HG03103 (cell line): ENCODE measurements around the gene CUX1.
"Not testable (repeated sequence)": the region's sequence is repeated elsewhere in the genome, so short reads cannot be mapped to it uniquely, and the experiment has no call there.

Experiments used
- ATAC-seq: cut with Tn5 transposase; IDR thresholded peaks from one replicate; pipeline ENCODE4 v1.9.1; 2021; ENCODE audit warnings: low read depth; ENCODE audit not compliant: unreplicated experiment

CUX1 gene

DNA sequence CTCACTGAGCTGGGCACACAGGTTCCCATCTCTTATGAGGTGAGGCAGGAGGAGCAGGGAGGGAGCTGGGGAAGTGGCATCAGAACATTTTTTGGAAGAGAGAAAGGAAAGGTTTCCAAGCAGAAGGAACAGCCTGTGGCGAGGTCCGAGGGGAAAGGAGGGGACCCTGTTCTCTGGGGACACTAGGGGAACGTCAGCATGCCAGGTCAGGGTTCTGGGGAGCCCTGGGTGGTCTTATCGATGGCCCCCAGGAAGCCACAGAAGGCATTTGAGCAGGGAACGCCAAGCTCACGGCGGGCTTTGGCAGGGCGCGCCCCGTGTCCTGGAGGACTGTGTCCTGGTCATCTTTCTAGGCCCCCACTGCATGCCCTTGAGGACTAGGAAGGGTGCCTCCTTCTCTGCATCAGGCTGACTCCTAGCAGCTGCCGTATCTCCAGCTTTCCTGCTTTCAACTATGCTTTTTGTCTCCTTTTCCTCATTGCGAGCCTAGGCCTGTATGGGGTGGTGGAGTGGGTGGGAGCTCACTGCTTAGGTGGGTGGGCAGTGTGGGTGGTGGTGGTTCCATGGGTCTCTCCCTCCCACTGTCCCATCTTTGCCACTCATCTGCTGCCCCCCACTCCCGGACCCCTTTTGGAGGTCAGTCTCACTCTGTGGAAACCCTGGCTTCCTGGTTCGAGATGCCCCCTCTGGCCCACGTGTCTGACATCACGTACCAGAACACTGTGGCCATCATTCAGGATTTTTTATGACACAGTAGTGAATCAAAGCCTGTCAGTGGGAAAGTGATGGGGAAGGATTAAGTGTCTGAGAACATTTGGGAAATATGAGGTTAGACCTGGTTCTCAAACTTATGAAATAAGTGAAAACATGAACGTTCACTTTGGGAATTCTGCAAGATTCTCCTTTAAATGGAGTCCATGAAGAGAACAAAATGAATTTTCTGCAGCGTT is 89.1 kb downstream of the CUX1 start:
- no peak for ATAC-seq

DNA sequence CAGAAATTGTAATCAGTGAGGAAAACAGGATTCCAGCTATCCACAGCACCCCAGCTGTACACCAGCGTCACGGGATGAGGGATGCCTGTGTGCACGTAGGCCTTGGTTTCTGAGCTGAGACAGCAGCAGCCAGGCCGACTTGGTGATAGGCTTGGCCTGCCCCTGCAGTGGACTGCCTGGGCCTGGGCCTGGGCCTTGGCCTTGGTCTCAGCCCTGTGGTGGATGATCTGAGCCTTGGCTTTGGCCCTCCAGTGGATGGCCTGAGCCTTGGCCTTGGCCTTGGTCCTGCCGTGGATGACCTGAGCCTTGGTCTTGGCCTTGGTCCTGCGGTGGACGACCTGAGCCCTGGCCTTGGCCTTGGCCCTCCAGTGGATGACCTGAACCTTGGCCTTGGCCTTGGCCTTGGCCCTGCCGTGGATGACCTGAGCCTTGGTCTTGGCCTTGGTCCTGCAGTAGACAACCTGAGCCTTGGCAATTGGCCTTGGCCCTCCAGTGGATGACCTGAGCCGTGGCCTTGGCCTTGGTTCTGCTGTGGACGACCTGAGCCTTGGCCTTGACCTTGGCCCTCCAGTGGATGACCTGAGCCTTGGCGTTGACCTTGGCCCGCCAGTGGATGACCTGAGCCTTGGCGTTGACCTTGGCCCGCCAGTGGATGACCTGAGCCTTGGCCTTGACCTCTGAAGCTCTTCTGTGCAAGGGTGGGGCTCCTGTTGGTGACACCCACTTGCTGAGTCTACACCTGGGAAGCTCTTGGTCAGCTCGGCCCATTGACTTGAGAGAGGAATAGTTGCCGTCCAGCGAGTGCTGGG is 93.8 kb downstream of the CUX1 start:
- ATAC-seq, result no peak

DNA sequence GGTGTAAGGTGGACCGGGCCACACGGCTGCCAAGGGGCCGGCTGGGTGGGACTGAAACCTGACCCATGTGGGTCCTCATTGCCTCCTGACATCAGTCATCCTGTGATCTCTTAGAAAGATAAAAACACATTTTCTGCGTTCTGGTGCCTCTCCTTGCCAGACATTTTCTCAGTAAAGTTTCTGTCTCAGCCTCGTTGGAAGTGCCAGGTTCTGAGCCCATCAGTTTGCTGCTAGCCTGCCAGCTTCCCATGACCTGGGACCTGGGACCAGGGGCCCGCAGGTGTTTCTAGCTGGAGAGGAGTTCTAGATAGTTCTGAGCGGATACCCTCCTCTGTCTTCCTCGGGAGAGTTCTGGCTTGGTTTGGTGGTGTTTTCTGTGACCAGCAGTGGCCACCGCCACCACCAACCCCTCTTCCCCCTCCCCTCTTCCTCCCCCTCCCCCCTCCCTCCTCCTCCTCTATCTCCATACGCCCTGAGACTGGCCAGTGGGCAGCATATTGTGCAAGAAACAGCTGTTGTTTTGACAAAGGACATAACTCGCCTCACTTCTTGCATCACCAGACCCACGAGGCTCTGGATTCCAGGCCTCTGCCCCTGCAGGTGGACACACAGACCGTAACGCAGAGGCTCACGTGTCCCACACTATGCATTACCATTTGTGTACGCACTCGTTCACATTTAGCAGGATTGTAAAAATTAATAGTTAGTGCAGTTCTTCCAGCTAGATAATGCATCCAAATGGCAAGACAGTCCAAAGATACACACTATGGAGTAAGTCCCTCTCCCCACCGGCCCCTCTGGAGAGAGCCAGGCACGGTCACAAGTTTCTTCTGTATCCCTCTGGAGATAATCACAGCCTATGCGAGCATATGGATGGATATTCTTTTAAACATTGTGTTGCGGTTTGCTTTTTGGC is 94.6 kb downstream of the CUX1 start:
- ATAC-seq, result no peak

DNA sequence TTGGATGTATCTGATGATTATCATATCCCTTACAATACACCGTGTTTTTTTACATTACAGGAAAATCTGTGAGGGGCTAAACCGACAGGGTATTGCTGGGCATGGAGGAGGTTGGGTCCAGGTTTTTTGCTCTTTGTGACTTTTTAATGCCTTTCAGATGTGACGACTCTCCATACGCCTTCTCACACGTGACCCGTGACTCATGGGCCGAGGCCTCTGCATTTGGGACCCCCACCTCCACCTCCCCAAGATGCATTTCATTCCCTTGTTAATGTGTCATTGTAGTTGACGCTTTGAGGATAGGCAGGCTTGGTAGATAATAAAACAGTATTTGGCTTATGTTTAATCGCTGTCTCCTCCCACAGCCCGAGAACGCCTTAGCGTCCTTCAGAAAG is 95.3 kb downstream of the CUX1 start:
- no peak for ATAC-seq

DNA sequence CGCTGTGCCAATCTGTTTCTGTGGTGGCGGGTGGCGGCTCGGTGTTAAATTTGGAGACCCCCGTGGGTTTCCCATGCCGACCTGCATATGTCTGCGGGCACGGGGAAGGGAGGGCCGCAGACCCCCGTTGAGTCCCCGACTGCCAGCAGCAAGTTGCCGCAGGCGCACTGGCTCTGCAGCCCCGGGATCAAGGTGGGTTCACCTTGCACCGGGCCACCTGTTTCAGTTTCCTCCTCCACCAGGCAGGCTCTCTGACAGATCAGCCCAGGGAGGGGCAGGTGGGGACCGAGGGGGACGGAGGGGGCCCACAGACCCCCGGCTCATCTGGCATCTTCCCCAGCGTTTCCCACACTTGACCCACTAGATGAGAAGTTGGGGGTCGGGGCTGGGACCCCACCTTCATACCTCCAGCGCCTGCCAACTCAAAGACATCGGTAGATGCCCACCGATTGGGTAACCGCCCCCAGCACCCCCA is 95.9 kb downstream of the CUX1 start:
- ATAC-seq, result no peak

DNA sequence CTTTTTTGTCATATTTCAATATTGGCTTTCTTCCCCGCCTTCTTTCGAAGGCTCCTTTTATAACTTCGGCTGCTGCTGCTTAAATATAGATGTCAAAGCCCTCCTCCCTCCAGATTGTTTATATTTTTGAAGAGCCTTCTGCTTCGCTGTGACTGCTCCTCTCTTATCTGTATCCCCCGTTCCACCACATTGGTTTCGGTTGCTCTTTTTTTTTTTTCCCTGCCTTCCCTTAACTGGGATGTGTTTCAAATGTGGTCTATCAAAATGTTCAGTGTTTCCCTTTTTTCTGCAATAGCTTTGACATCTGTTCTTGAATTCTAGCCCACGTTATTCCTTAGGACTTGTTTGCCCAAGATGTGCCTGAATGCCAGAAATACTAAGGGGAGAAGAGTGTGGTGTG is 96.4 kb downstream of the CUX1 start:
- no peak for ATAC-seq

DNA sequence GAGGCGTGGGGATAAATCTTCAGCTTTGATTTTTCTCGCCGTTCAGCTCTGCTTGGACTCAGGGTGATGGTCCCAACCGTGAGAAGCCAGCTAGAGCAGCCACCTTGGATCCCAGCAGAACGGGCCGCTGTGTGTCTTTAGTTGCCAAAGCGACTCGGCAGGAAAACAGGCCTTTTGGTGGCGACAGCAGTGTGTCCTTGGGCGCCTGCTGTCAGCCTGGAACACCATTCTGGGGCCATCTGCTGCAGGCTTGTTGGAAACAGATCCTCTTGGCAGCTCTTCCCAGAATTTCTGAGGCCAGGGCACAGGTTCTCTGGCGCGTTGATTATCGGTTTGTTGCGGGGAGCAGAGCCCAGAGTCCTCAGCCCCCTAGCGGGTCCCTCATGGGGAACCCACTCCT is 97.6 kb downstream of the CUX1 start:
- no peak for ATAC-seq

DNA sequence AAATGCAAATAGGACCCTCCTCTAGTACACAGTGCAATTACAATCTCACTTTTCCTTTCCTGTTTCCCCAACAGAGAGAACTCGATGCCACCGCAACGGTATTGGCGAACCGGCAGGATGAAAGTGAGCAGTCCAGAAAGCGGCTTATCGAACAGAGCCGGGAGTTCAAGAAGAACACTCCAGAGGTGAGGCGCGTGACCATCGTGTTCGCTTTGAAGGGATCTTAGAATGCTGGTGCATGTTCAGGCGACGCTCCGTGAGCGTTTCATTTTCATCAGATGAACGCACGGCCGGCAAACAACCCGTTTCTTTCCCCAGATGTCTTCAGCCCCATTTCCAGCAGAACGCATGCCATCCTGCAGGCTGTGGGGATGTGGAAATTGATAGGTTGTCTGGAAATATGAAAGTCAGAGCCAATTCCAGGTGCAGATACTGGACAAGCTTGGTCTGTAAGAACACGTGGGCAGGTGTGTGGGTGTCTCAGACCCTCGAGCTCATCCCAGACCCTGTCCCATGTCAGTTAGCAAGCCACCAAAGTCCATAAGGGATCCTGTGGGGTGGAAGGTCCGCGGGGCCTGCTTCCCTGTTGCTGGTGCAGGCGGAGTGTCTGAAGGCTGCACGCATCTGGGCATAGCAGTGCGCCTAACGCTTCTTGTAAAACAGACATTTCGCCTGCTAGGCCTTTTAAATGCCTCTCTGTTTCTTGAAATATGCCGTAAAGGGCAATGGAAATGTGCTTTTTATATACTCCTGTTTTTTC is 98.8 kb downstream of the CUX1 start:
- no peak for ATAC-seq

DNA sequence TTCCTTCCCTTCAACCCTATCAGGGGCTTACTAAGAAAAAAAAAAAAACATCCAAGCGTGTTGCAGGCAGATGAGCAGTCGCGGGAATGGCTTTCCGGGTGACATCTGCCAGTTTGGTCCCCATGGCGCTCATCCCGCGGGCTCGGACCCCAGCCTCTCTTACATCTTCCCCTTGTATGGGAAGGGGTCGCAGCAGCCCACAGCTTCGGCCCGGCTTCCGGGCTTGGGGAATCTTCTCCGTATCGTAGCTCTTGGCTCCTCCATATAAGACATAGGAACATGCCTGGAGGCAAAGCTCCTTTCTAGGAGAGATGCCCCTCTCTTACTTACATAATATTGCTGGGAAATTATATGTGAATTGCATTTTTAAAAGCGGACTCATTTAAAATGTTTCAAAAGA is 99.5 kb downstream of the CUX1 start:
- ATAC-seq, result no peak

DNA sequence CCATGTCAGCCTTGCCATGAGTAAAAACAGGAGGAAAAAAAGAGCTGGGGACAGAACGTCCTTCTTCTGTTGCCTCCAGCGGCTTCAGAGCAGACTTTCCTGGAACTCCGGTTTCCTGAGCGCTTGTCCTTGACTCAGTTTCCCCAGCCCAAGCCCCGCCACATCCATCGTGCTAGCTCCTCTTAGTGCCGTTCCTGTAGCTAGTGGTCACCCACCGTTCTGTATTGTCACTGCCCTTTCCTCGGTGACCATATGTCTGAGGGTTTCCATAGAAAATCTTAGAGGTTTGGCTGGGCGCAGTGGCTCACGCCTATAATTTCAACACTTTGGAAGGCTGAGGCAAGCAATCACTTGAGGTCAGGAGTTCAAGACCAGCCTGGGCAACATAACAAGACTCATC is 100.1 kb downstream of the CUX1 start:
- ATAC-seq, result no peak

DNA sequence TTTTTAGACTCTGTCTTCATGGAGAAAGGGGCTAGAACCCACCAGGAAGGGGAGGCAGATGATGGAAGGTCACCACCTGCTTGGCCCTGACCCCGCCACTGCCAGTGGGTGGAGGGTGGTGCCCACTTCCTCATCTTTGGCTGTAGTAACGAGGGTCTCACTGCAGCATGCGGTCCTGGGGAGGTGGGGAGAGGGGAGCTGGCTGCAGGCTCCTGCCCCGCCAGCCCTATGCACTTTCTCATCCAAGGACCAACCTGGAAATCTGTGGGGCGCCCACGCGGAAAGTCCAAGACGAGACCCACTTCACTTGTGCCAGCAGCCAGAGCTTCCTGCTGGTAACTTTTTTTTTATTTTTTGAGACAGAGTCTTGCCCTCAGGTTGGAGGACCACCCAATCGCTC is 101.0 kb downstream of the CUX1 start:
- no peak for ATAC-seq

DNA sequence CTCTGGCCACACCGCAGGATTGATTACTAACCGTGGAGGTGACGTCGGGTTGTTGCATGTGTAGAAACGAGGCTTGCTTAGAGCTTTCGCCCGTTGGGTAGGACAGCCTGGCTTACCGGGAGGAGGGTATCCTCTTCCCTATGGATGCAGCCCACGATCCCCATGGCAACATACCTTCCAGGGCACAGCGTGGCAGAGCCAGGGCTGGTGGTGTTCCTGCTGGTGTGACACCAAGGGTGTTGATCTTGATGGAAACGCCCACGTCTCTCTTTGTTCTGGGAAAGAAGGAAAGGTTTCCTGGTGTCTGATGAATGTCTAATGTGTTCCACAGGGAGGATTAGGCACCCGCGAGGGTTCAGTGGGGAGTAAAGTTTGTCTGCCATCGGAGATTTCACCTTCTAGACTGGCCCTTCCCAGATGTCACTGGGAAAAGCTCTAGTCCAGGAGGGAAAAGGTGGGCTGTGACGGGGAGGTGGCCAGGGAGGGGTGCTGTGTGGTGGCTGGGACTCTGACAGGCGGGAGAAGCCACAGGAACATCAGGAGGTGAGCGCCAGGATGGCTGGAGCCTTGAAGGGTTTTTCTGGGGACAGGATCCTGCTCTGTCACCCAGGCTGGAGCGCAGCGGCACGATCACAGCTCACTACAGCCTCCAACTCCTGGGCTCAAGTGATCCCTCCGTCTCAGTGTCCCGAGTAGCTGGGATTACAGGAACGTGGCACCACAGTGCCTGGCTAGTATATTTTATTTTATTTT is 102.1 kb downstream of the CUX1 start:
- no peak for ATAC-seq

DNA sequence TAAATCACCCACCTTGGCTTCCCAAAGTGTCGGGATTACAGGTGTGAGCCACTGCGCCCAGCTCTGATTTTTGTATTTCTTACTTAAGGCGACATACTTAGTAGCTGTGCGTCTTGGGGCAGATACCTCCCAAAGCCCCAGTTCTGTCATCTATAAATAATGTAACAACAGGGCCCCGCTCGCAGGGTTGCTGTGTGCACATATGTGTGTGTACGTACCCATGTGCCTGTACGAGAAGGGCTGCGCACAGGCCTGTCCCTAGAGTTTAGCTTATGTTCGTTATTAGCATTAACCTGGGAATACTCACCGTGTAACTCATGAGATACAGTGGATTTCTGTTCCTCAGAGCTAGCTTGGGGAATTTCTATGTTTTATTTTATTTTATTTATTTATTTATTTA is 103.6 kb downstream of the CUX1 start:
- no peak for ATAC-seq

DNA sequence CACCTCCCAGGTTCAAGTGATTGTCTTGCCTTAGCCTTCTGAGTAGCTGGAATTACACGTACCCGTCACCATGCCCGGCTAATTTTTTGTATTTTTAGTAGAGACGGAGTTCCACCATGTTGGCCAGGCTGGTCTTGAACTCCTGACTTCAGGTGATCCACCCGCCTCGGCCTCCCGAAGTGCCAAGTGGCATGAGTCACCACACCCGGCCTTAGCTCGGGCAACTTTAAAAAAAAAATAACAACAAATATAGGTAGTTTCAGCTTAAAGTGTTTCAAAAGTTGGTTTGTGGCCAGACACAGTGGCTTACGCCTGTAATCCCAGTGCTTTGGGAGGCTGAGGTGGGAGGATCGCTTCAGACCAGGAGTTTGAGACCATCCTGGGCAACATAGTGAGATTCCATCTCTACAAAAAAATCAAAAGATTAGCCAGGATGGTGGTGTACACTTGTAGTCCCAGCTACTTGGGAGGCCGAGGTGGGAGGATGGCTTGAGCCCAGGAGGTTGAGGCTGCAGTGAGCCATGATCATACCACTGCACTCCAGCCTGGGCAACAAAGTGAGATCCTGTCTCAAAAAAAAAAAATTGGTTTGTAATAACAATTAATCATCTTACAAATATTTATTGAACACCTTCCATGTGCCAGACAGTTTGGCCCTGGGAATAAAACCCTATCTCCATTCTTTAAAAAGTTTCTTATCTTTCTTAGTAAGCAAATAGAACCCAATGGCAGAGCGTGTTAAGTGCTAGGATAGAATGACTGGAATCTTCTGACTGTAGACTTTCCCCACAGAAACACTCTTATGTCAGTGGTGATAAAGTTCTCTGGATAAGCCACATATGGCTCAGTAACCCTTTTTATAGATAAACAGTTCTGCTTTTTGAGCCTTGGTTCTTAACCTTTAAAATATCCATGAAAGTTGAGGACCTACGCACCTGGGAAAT is 104.4 kb downstream of the CUX1 start:
- ATAC-seq, result not testable (repeated sequence)

DNA sequence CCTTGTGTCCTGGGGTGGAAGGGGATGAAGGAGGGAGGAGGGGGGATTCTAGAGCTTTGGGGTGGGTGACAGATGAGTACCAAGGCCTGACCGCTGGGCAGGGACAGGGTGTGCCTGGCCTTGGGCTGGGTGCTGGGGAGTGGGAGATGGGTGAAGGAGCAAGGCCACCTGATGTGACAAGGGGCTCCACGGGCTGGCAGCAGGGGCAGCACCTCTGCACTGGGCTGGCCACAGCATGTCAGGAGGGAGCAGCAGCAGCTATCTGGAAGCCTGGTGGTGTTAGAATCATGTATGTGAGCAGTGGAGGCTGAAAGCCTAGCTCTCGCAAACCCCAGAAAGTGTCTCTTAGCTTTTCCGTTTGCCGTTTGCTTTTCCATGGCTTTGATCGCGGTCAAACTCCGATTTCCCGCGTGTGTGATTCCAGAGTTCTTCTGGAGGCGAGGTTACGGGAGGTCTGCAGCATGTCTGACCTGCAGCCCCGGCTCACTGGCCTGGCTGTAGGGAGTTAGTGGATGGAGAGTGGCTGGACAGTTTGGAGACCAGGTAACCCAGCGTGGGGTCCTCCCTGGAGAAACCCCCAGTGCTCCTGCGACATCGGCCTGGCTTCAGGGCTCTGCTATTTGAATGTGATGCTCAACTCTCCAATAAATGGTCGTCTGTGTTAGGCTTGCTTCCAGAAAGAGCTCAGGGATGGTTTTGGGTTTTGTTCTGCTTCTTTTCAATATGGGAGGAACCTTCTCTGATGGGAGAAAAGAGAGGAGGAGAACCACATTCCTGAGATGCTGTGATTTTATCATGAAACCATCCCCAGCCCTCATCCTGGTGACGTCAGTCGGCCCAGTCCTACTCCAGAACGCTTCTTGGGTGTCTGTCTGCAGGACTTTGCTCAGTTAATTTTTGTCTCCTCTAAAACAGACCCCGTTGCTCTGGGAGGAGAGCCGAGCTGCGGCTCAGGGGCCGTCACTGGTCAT is 105.5 kb downstream of the CUX1 start:
- no peak for ATAC-seq

DNA sequence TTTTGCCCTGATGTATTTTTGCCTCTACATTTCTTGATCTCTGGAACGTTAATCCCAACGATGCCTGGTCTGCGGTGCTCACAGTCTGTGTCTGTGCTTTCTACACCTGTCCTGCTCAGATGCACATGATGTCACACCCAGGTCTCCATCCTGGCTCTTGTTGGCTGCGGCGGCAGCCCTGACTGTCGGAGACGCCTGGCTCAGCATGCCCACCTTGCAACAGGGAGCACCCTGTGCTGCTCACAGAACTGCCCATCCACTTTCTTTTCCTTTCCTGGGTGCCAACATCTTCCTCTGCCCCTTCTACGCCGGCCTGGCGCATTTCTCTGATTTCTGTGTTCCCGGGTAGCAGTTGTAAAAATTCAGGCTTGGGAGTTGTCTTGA is 106.2 kb downstream of the CUX1 start:
- ATAC-seq, result no peak

DNA sequence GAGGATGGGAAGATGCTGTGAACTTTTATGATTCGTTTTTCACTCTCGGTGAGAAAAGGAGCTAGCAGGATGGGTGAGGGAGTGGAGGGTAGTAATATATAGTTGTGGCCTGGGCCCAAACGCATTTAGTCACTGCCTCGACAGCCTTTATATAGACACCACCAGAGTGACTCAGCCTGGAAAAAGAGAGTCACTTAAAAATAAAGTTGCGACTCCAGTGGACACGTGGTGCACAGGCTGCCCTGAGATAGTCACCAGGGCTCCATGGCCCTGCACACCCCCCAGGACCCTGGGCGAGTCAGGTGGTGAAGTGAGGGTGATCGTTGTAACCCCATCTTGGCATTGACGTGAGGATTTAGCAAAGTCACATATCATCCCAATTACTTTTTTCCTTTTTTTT is 106.7 kb downstream of the CUX1 start:
- no peak for ATAC-seq
